NCI-H82 treated with DMSO at 0.1 percent for 48 hours (cell line): Measurements from ENCODE around the gene EPHA2.

Experiments used
- DNase-seq: peaks from one replicate; lab custom pipeline; 2025; ENCODE audit not compliant: unreplicated experiment; lab: John Stamatoyannopoulos, UW

EPHA2 gene

GRCh38 chr1:16151196-16151994 is 4.5 kb downstream of the EPHA2 start:
- DNase-seq = peak; percentile 61

DNA sequence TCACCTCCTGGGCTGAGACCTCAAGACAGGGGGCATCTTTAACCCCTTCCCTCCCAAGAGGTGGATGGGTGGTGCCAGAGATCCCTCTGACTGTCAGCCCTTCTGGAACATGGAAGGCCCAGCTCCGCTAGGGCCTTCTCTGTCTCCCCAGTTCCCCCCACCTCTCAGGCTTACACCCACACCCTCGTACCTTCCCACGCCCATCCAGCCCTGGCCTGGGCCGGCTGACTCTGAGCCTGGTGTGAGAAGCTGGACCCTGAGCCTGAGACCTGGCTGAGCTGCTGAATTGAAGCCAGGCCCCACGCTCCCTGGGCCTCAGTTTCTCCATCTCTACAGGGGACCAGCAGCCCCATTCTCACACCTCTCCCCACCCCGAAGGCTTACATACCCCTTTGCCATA is 5.4 kb downstream of the EPHA2 start:
- DNase-seq = no peak

GRCh38 chr1:16149702-16150488 is 6.0 kb downstream of the EPHA2 start:
- no peak for DNase-seq

GRCh38 chr1:16149146-16149545 is 6.7 kb downstream of the EPHA2 start:
- no peak for DNase-seq

GRCh38 chr1:16148329-16149092 is 7.4 kb downstream of the EPHA2 start:
- DNase-seq = no peak

DNA sequence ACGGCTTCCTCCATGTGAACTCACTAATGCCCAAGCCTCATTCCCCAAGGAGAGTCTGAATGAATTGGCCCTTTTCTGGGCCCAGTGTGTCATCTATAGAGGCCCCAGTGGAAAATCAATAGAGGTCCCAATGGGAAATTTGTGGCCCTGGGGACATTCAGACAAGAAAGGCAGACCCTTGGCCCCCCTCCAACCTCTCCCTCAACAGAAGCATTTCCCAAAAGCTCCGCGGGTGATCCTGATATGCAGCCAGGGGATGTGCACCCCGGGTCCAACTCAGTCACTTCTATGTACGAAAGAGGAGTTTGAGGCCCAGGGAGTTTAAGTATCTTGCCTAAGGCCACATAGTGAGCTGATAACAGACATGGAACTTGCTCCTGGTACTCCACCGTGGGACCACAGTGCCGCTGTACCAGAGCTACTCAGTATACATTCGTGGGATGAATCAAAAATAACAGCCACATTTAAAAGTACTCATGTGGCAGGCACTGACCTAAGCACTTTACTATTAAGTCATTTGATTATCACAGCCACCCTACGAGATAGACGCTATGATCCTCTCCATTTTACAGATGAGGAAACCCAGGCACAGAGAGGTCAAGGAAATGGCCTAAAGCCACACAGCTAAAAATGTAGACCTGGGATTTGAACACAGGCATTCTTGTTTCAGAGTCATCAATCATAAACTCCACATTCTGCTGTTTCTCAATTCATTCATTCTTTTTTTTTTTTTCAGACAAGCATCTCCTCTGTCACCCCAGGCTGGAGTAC is 8.5 kb downstream of the EPHA2 start:
- DNase-seq = no peak

- no peak for DNase-seq
Measured at GRCh38 chr1:16146279-16147155, 9.4 kb downstream of the EPHA2 start.

DNA sequence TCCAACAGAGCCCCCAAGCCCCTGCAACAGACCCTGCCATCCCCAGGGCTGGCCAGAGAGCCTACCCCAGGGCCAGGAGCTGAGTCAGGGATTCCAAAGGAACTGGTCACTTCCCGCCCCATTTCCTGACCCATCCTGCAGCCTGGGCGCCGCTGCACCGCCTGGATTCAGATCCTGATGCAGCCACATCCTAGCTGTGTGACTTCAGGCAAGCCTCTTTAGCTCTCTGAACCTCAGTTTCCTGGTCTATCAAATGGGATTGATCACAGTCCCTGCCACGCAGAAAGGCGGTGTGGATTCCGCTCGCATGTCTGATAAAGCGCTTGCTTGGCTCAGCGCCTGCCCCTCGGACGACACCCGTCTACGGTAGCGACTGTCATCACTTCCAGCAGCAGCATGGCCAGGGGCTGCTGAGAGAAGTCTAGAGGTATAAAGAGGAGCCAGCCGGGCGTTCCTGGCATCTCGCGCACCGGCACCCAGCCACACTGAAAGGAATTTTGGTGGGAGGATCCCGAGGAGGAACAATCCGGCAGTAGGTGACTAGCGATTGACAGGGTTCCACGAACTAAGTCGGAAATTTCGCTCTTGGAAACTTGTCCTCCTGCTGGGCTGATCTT is 10.1 kb downstream of the EPHA2 start:
- no peak for DNase-seq

- DNase-seq = no peak
Measured at GRCh38 chr1:16145030-16145661, 10.7 kb downstream of the EPHA2 start.

GRCh38 chr1:16144325-16145029 is 11.4 kb downstream of the EPHA2 start:
- no peak for DNase-seq

DNA sequence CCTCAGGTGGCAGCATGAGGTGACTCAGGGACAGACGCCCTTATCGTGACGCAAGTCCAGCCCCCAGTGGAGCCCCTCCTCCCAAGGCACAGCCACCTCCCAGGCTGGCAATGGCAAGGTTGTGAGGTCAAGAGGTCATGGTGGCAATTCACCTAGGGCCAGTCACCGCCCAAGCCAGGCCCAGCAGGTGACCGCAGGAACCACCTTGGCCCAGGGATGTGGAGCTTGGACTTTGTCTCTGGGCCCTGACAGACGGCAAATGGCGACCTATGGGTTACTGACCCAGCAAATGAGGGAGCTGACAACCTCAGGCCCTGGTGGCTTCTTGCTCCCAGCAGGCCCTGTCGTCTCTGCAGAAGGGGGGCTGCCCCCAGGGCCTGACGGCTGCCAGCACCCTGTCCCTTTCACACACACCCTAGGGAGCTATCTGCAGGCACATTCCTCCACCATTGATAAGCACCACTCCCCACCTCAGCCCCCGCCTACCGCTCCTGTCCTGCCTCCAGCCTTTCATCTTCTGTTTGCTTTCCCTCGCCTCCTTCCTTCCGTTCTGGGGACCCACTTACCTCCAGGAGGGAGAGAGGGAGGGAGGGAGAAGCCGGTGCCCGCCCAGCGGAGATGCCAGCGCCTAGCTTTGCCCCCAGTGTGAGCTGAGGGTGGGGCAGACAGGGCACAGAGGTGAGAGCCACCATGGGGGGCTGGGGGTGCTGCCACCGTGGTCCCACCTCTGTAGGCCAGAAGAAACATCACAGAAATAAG is 12.1 kb downstream of the EPHA2 start:
- DNase-seq = no peak

DNA sequence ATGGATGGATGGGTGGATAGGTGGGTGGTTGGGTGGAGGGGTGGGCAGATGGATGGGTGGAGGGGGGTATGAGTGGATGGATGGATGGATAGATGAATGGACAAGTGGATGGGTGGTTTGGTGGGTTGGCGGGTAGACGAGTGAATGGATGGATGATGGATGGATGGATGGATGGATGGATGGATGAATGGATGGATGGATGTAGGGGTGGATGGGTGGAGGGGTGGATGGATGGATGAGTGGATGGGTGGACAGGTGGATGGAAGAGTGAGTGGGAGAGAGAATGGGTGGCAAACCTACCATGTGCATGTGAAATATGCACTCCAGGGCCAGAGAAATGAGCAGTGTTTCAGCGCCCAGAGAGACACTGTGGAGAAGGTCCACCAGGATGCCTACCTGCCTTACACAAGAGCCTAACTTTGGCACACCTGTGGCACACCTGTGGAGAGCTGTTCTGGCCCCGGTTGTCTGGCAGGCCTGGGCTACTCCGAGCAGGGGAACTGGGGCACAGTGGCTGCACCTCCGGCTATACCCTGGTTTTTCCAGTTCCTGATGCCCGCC is 12.8 kb downstream of the EPHA2 start:
- no peak for DNase-seq

- no peak for DNase-seq
Measured at GRCh38 chr1:16142383-16142995, 13.4 kb downstream of the EPHA2 start.

- DNase-seq = no peak
Measured at GRCh38 chr1:16141573-16142336, 14.1 kb downstream of the EPHA2 start.

- no peak for DNase-seq
Measured at GRCh38 chr1:16140068-16140596, 15.7 kb downstream of the EPHA2 start.

- no peak for DNase-seq
Measured at GRCh38 chr1:16139473-16139962, 16.4 kb downstream of the EPHA2 start.
